ENCODE data around the gene TUT4.

The TUT4 gene

GRCh38 chr1:52576074-52576473, 23.2 kb upstream of the TUT4 start:
- H3K36me3 ChIP-seq (replicated peaks) = no peaks in the 10 kb centered on the region
- in situ Hi-C loops (cut with HindIII; ENCODE audit: low pct_ligation_motif_present, low sequenced_read_pairs) = no loop called here
- no peak overlapping the region for H3K27ac ChIP-seq
- no peak for TF ChIP-seq CTCF (IDR thresholded peaks at IDR 0.05; ENCODE audit: low read depth, low read length, missing control alignments)
- no peak for DNase-seq
- no peak overlapping the region for H3K4me3 ChIP-seq (ENCODE audit: low read depth, low read length)
- H3K27me3 ChIP-seq (replicated peaks) = no peaks in the 10 kb centered on the region

- Histone ChIP-seq H3K36me3 (replicated peaks) (no peaks in the 10 kb centered on the region), H3K27me3 (replicated peaks) (no peaks in the 10 kb centered on the region), H3K4me3 (ENCODE audit: low read depth, low read length) (no peak overlapping the region), H3K27ac (no peak overlapping the region)
- peak; percentile 81 for DNase-seq
- TF ChIP-seq CTCF (IDR thresholded peaks at IDR 0.05; ENCODE audit: low read depth, low read length, missing control alignments) = no peak
- in situ Hi-C loops (cut with HindIII; ENCODE audit: low pct_ligation_motif_present, low sequenced_read_pairs) = no loop called here
Measured at GRCh38 chr1:52574594-52574993, 21.7 kb upstream of the TUT4 start.

- no peaks in the 10 kb centered on the region for H3K27me3 ChIP-seq (replicated peaks)
Measured at GRCh38 chr1:52572387-52572786, 19.5 kb upstream of the TUT4 start.

GRCh38 chr1:52571783-52572182, 18.9 kb upstream of the TUT4 start:
- in situ Hi-C loops (cut with HindIII; ENCODE audit: low pct_ligation_motif_present, low sequenced_read_pairs) = no loop called here
- DNase-seq = no peak
- no peak overlapping the region for H3K27ac ChIP-seq

More at GRCh38 chr1:52572387-52572786, 19.5 kb upstream of the TUT4 start:
- Histone ChIP-seq H3K4me3 (ENCODE audit: low read depth, low read length) (no peak overlapping the region), H3K36me3 (replicated peaks) (no peaks in the 10 kb centered on the region), H3K27ac (no peak overlapping the region)
- in situ Hi-C loops (cut with HindIII; ENCODE audit: low pct_ligation_motif_present, low sequenced_read_pairs) = no loop called here
- TF ChIP-seq CTCF (IDR thresholded peaks at IDR 0.05; ENCODE audit: low read depth, low read length, missing control alignments) = no peak
- DNase-seq = no peak

GRCh38 chr1:52569449-52570210, 16.7 kb upstream of the TUT4 start:
- Histone ChIP-seq H3K4me3 (ENCODE audit: low read depth, low read length) (no peak overlapping the region), H3K36me3 (replicated peaks) (no peaks in the 10 kb centered on the region), H3K27me3 (replicated peaks) (no peaks in the 10 kb centered on the region), H3K27ac (no peak overlapping the region)
- DNase-seq = no peak
- TF ChIP-seq CTCF (IDR thresholded peaks at IDR 0.05; ENCODE audit: low read depth, low read length, missing control alignments) = no peak
- in situ Hi-C loops (cut with HindIII; ENCODE audit: low pct_ligation_motif_present, low sequenced_read_pairs) = no loop called here

More at GRCh38 chr1:52571783-52572182, 18.9 kb upstream of the TUT4 start:
- H3K36me3 ChIP-seq (replicated peaks) = no peaks in the 10 kb centered on the region
- no peak for TF ChIP-seq CTCF (IDR thresholded peaks at IDR 0.05; ENCODE audit: low read depth, low read length, missing control alignments)
- no peaks in the 10 kb centered on the region for H3K27me3 ChIP-seq (replicated peaks)
- H3K4me3 ChIP-seq (ENCODE audit: low read depth, low read length) = no peak overlapping the region

- in situ Hi-C loops (cut with HindIII; ENCODE audit: low pct_ligation_motif_present, low sequenced_read_pairs) = no loop called here
- Histone ChIP-seq H3K36me3 (replicated peaks) (no peaks in the 10 kb centered on the region), H3K4me3 (ENCODE audit: low read depth, low read length) (no peak overlapping the region), H3K27me3 (replicated peaks) (no peaks in the 10 kb centered on the region), H3K27ac (no peak overlapping the region)
- TF ChIP-seq CTCF (IDR thresholded peaks at IDR 0.05; ENCODE audit: low read depth, low read length, missing control alignments) = no peak
- DNase-seq = no peak
Measured at GRCh38 chr1:52567943-52568342, 15.1 kb upstream of the TUT4 start.

All from brain microvascular endothelial cell (primary cell).